ENCODE measurements around the gene ADM5. TPM values are rescaled to one million over a fixed set of nuclear protein-coding genes. Genes with fewer than 3 reads are reported as not detected.

The ADM5 gene
- total and polyA plus RNA-seq, 2 experiments from 2014 or later = 0.50 TPM; not detected in 1

DNA sequence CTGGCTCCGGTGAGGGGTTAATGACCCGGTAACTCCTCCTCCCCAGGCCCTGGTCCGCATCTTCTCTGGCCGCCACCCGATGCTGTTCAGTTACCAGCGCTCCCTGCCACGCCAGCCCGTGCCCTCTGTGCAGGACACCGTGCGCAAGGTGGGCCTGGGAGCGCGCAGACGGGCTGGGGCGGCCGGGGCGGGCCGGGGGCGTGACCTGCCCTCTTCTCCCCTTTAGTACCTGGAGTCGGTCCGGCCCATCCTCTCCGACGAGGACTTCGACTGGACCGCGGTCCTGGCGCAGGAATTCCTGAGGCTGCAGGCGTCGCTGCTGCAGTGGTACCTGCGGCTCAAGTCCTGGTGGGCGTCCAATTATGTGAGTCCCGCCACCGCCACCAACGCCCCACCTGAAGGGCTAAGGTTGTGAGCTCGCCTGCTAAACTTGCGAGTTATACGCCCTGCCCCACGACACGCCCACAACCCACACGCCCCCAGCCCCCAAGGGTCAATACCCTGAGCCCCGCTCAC is 11.9 kb downstream of the ADM5 start:
- Histone ChIP-seq H3K4me2 (no peak overlapping the region), H3K36me3 (replicated peaks; ENCODE audit: insufficient read depth, low read depth) (no peaks in the 10 kb centered on the region), H2AFZ (no peak overlapping the region), H4K20me1 (ENCODE audit: insufficient read depth, poor library complexity, severe bottlenecking) (no peaks in the 10 kb centered on the region), H3K9me2 (replicated peaks; ENCODE audit: insufficient read depth) (no peaks in the 10 kb centered on the region), H3K4me3 (no peak overlapping the region), H3K79me2 (no peaks in the 10 kb centered on the region), H3K27me3 (no peaks in the 10 kb centered on the region), H3K27ac (no peak overlapping the region), H3K9me3 (ENCODE audit: low read depth) (no peaks in the 10 kb centered on the region), H3K4me1 (ENCODE audit: insufficient read depth) (no peaks in the 10 kb centered on the region)
- DNase-seq (ENCODE audit: low spot score) = no peak
- no peak for TF ChIP-seq EZH2phosphoT487 (IDR thresholded peaks at IDR 0.05; ENCODE audit: low read depth, severe bottlenecking, unreplicated experiment)
- no peak for TF ChIP-seq EZH2 (IDR thresholded peaks at IDR 0.05; ENCODE audit: borderline replicate concordance)
- TF ChIP-seq, protein P1, sequence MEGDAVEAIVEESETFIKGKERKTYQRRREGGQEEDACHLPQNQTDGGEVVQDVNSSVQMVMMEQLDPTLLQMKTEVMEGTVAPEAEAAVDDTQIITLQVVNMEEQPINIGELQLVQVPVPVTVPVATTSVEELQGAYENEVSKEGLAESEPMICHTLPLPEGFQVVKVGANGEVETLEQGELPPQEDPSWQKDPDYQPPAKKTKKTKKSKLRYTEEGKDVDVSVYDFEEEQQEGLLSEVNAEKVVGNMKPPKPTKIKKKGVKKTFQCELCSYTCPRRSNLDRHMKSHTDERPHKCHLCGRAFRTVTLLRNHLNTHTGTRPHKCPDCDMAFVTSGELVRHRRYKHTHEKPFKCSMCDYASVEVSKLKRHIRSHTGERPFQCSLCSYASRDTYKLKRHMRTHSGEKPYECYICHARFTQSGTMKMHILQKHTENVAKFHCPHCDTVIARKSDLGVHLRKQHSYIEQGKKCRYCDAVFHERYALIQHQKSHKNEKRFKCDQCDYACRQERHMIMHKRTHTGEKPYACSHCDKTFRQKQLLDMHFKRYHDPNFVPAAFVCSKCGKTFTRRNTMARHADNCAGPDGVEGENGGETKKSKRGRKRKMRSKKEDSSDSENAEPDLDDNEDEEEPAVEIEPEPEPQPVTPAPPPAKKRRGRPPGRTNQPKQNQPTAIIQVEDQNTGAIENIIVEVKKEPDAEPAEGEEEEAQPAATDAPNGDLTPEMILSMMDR (IDR thresholded peaks at IDR 0.05; ENCODE audit: poor library complexity) = no peak
- WGBS (ENCODE audit: low lambda C conversion rate, missing lambda C conversion rate) = 93% methylated on average over 27 of the region's 40 CpGs

DNA sequence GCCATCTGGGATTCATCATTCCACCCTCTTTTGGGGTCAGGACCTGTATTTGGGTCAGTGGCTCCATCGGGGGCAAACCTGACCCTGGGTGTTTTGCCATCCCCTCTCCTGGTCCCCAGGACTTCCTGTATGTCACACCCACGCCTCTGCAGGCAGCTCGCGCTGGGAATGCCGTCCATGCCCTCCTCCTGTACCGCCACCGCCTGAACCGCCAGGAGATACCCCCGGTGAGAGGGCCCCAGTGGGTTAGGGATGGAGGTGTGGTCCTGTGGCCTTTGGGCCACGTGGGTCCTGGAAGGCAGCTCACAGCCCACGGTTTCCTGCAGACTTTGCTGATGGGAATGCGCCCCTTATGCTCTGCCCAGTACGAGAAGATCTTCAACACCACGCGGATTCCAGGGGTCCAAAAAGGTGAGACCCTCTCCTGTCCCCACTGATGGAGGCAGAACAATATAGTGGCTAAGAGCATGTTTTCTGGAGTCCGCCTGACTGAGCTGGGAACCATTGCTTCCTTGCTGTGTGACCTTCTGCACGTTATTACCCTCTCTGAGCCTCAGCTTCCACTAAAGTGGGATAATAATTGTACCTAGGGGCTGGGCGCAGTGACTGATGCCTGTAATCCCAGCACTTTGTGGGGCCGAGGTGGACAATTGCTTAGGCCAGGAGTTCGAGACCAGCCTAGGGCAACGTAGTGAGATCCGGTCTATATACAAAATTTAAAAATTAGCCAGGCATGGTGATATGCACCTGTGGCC is 15.7 kb downstream of the ADM5 start:
- Histone ChIP-seq H3K27me3 (no peaks in the 10 kb centered on the region), H2AFZ (no peak overlapping the region), H3K9me3 (ENCODE audit: low read depth) (no peaks in the 10 kb centered on the region), H3K4me3 (no peak overlapping the region), H3K9me2 (replicated peaks; ENCODE audit: insufficient read depth) (no peaks in the 10 kb centered on the region), H3K4me1 (ENCODE audit: insufficient read depth) (no peaks in the 10 kb centered on the region), H3K79me2 (no peaks in the 10 kb centered on the region), H3K27ac (no peak overlapping the region), H3K4me2 (no peak overlapping the region), H3K36me3 (replicated peaks; ENCODE audit: insufficient read depth, low read depth) (no peaks in the 10 kb centered on the region), H4K20me1 (ENCODE audit: insufficient read depth, poor library complexity, severe bottlenecking) (no peaks in the 10 kb centered on the region)
- no peak for DNase-seq (ENCODE audit: low spot score)
- WGBS (ENCODE audit: low lambda C conversion rate, missing lambda C conversion rate) = 95% methylated on average over 22 of the region's 22 CpGs
- TF ChIP-seq EZH2phosphoT487 (IDR thresholded peaks at IDR 0.05; ENCODE audit: low read depth, severe bottlenecking, unreplicated experiment) (no peak), EZH2 (IDR thresholded peaks at IDR 0.05; ENCODE audit: borderline replicate concordance) (no peak)
- TF ChIP-seq, protein P1 (IDR thresholded peaks at IDR 0.05; ENCODE audit: poor library complexity) = no peak

DNA sequence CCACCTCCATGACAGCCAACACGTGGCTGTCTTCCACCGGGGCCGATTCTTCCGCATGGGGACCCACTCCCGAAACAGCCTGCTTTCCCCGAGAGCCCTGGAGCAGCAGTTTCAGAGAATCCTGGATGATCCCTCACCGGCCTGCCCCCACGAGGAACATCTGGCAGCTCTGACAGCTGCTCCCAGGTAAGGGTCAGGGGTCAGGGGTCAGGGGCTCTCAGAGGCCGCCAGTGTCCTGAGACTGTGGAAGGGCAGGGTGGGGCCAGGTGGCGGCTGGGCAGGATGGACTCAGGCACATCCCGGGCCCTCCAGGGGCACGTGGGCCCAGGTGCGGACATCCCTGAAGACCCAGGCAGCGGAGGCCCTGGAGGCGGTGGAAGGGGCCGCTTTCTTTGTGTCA is 16.5 kb downstream of the ADM5 start:
- Histone ChIP-seq H3K9me2 (replicated peaks; ENCODE audit: insufficient read depth) (no peaks in the 10 kb centered on the region), H3K4me2 (no peak overlapping the region), H3K4me1 (ENCODE audit: insufficient read depth) (no peaks in the 10 kb centered on the region), H3K36me3 (replicated peaks; ENCODE audit: insufficient read depth, low read depth) (no peaks in the 10 kb centered on the region), H3K9me3 (ENCODE audit: low read depth) (no peaks in the 10 kb centered on the region), H3K27ac (no peak overlapping the region), H2AFZ (no peak overlapping the region), H3K27me3 (no peaks in the 10 kb centered on the region), H3K79me2 (no peaks in the 10 kb centered on the region), H4K20me1 (ENCODE audit: insufficient read depth, poor library complexity, severe bottlenecking) (no peaks in the 10 kb centered on the region), H3K4me3 (no peak overlapping the region)
- DNase-seq (ENCODE audit: low spot score) = no peak
- TF ChIP-seq, protein P1 (IDR thresholded peaks at IDR 0.05; ENCODE audit: poor library complexity) = no peak
- TF ChIP-seq EZH2 (IDR thresholded peaks at IDR 0.05; ENCODE audit: borderline replicate concordance) = no peak
- no peak for TF ChIP-seq EZH2phosphoT487 (IDR thresholded peaks at IDR 0.05; ENCODE audit: low read depth, severe bottlenecking, unreplicated experiment)
- whole genome bisulfite sequencing (ENCODE audit: low lambda C conversion rate, missing lambda C conversion rate) = 94% methylated on average over 16 of the region's 16 CpGs

Data from hepatocyte (in vitro differentiated cells).